ENCODE results near the gene NISCH. TPM values are rescaled to one million over a fixed set of nuclear protein-coding genes. Genes with fewer than 3 reads are reported as not detected.

Gene NISCH
- total RNA-seq, 1 experiment from 2014 or later: 85.0 TPM

- ChIA-PET POLR2A (interaction anchor here (0.6 kb wide), 1 partner anchor 25 kb away, joined by 4 read pairs; no protein-coding TSS in a partner anchor), CTCF (interaction anchor here (0.6 to 0.9 kb wide), 2 partner anchors 95 to 1649 kb away, joined by 3 read pairs; no protein-coding TSS in a partner anchor)
- no peak for ATAC-seq
- H3K27me3 Mint-ChIP-seq (ENCODE audit: low read depth): no peaks in the 10 kb centered on the region; the same call in 1 of the 2 replicates
- no peaks in the 10 kb centered on the region for H3K9me3 Mint-ChIP-seq
- H3K27ac Mint-ChIP-seq: no peak overlapping the region
- no peak overlapping the region for H3K4me3 Mint-ChIP-seq
- H3K36me3 Mint-ChIP-seq: peaks cover 27% of the 10 kb centered on the region
- no peak for DNase-seq (ENCODE audit: low spot score)
- peaks cover 7% of the 10 kb centered on the region for H3K4me1 Mint-ChIP-seq
- TF ChIP-seq ESRRA (CRISPR knock-in tag; IDR thresholded peaks at IDR 0.05; ENCODE audit: borderline replicate concordance): no peak
- no peak for TF ChIP-seq ATF1 (CRISPR knock-in tag; IDR thresholded peaks at IDR 0.05)
- no peak for TF ChIP-seq ZNF317 (CRISPR knock-in tag; IDR thresholded peaks at IDR 0.05; ENCODE audit: borderline replicate concordance, low read depth)
- TF ChIP-seq TP53 (CRISPR knock-in tag; IDR thresholded peaks at IDR 0.05): no peak
- TF ChIP-seq, protein P1, sequence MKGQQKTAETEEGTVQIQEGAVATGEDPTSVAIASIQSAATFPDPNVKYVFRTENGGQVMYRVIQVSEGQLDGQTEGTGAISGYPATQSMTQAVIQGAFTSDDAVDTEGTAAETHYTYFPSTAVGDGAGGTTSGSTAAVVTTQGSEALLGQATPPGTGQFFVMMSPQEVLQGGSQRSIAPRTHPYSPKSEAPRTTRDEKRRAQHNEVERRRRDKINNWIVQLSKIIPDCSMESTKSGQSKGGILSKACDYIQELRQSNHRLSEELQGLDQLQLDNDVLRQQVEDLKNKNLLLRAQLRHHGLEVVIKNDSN (CRISPR knock-in tag; IDR thresholded peaks at IDR 0.05): no peak
- TF ChIP-seq NFATC4 (CRISPR knock-in tag; IDR thresholded peaks at IDR 0.05): 0 out of 2 replicates have a peak, but pooled peaks have one; percentile 53
- no peak for TF ChIP-seq IRF1 (CRISPR knock-in tag; IDR thresholded peaks at IDR 0.05)
These were observed 67.3 kb downstream of the NISCH start for GRCh38 chr3:52522651-52523251.

DNA sequence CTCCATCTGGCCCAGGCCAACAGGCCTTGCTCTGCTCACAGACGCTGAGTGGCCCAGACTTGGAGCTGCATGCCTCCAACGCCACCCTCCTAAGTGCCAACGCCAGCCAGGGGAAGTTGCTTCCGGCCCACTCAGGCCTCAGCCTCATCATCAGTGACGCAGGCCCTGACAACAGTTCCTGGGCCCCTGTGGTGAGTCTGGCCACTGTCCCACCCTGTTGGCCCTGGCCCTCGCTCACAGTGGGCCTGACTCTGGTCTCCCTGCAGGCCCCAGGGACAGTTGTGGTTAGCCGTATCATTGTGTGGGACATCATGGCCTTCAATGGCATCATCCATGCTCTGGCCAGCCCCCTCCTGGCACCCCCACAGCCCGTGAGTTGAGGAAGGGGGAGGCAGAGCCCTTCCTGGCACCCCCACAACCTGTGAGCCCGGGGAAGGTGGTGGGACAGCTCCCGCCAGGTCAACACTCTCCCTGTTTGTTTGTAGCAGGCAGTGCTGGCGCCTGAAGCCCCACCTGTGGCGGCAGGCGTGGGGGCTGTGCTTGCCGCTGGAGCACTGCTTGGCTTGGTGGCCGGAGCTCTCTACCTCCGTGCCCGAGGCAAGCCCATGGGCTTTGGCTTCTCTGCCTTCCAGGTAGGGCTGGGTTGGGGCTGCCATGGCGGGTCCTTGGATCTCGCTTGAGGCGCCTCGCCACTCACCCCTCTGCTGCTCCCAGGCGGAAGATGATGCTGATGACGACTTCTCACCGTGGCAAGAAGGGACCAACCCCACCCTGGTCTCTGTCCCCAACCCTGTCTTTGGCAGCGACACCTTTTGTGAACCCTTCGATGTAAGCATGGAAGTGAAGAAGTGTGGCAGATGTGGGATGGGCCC, 68.2 kb downstream of the NISCH start:
- Mint-ChIP-seq H3K27me3 (ENCODE audit: low read depth) (no peaks in the 10 kb centered on the region; the same call in 1 of the 2 replicates), H3K36me3 (peaks cover 32% of the 10 kb centered on the region), H3K27ac (peak overlapping the region; percentile 83; the same call in 1 of the 2 replicates), H3K4me1 (0 out of 2 replicates have a peak, but pooled peaks cover 3% of the 10 kb centered on the region), H3K4me3 (no peak overlapping the region), H3K9me3 (no peaks in the 10 kb centered on the region)
- TF ChIP-seq IRF1 (CRISPR knock-in tag; IDR thresholded peaks at IDR 0.05) (0 out of 2 replicates have a peak, but pooled peaks have one; percentile 11), MYBL2 (CRISPR knock-in tag; IDR thresholded peaks at IDR 0.05) (no peak)
- POLR2A ChIA-PET: interaction anchor here (0.6 kb wide), 1 partner anchor 18 kb away, joined by 3 read pairs; no protein-coding TSS in a partner anchor
- no peak for DNase-seq (ENCODE audit: low spot score)
- CTCF ChIA-PET: interaction anchor here (0.6 to 0.9 kb wide), 2 partner anchors 96 to 1650 kb away, joined by 3 read pairs; no protein-coding TSS in a partner anchor
- no peak for ATAC-seq

DNA sequence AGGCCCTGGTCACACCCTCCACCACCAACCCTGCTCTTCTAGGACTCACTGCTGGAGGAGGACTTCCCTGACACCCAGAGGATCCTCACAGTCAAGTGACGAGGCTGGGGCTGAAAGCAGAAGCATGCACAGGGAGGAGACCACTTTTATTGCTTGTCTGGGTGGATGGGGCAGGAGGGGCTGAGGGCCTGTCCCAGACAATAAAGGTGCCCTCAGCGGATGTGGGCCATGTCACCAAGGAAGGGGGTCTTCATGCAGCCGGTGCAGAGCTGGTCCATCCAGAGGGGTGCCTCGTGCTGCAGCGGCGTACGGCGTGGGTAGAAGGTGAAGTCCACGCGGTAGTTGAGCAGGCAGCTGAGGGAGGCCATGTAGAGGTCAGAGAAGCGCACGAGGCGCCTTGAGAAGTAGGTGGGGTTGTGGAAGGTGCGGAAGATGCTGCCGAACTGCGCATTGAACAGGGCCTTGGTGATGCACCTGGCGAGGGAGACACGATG, 68.9 kb downstream of the NISCH start:
- H3K27ac Mint-ChIP-seq: peak overlapping the region; percentile 38; the same call in 1 of the 2 replicates
- H3K4me3 Mint-ChIP-seq: no peak overlapping the region
- no peaks in the 10 kb centered on the region; the same call in 1 of the 2 replicates for H3K27me3 Mint-ChIP-seq (ENCODE audit: low read depth)
- ChIA-PET CTCF (no interaction called here), POLR2A (no interaction called here)
- H3K36me3 Mint-ChIP-seq: peaks cover 38% of the 10 kb centered on the region
- DNase-seq (ENCODE audit: low spot score) (no peak), ATAC-seq (no peak)
- no peaks in the 10 kb centered on the region for H3K4me1 Mint-ChIP-seq
- no peaks in the 10 kb centered on the region for H3K9me3 Mint-ChIP-seq
- TF ChIP-seq MXD4 (CRISPR knock-in tag; IDR thresholded peaks at IDR 0.05; ENCODE audit: borderline replicate concordance) (no peak), MAX (CRISPR knock-in tag; IDR thresholded peaks at IDR 0.05) (no peak), HMGXB4 (CRISPR knock-in tag; IDR thresholded peaks at IDR 0.05) (no peak), MYBL2 (CRISPR knock-in tag; IDR thresholded peaks at IDR 0.05) (no peak), ZNF232 (CRISPR knock-in tag; IDR thresholded peaks at IDR 0.05) (no peak), CREM (CRISPR knock-in tag; IDR thresholded peaks at IDR 0.05) (no peak), CREB1 (CRISPR knock-in tag; IDR thresholded peaks at IDR 0.05) (no peak), HMGA2 (CRISPR knock-in tag; IDR thresholded peaks at IDR 0.05) (no peak), SOX15 (CRISPR knock-in tag; IDR thresholded peaks at IDR 0.05) (no peak), GRHL2 (CRISPR knock-in tag; IDR thresholded peaks at IDR 0.05; ENCODE audit: insufficient replicate concordance, severe bottlenecking) (no peak), ZNF425 (CRISPR knock-in tag; conservative IDR thresholded peaks at IDR 0.05) (no peak)
- TF ChIP-seq, protein P2, sequence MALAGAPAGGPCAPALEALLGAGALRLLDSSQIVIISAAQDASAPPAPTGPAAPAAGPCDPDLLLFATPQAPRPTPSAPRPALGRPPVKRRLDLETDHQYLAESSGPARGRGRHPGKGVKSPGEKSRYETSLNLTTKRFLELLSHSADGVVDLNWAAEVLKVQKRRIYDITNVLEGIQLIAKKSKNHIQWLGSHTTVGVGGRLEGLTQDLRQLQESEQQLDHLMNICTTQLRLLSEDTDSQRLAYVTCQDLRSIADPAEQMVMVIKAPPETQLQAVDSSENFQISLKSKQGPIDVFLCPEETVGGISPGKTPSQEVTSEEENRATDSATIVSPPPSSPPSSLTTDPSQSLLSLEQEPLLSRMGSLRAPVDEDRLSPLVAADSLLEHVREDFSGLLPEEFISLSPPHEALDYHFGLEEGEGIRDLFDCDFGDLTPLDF (CRISPR knock-in tag; IDR thresholded peaks at IDR 0.05): no peak
- TF ChIP-seq, protein P3, sequence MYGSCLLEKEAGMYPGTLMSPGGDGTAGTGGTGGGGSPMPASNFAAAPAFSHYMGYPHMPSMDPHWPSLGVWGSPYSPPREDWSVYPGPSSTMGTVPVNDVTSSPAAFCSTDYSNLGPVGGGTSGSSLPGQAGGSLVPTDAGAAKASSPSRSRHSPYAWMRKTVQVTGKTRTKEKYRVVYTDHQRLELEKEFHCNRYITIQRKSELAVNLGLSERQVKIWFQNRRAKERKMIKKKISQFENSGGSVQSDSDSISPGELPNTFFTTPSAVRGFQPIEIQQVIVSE (CRISPR knock-in tag; IDR thresholded peaks at IDR 0.05; ENCODE audit: borderline replicate concordance): no peak
